GM18520 (cell line): ENCODE measurements around the gene SLC15A3.

Experiments used
- ATAC-seq: cut with Tn5 transposase; IDR thresholded peaks from one replicate; pipeline ENCODE4 v1.9.1; 2021; ENCODE audit not compliant: unreplicated experiment

Gene SLC15A3

DNA sequence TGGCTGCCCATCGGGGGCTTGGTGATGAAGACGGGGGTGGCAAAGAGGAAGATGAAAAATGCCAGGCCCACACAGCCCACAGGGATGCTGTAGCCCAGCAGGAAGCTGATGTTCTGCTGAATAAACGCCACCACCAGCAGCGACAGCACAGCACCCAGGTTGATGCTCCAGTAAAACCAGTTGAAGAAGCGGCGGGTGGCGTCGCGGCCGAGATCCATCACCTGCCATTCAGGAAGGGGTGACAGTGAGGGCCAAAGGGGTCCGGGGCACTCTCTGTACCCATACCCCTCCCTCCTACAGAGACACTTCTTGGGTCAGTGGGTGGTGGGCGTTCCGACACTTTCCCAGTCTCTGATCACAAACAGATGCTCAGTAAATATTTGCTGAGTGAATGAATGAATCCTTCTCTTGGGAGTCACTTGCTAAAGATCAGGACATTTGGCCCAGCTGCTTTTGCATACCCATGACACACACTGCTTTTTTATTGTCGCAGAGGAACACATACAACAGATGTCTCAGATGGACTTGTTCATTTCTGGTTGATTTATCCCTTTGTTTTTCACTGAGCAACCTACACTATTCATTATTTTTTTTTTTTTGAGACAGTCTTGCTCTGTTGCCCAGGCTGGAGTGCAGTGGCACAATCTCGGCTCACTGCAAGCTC, 5.2 kb downstream of the SLC15A3 start:
- ATAC-seq: no peak

GRCh38 chr11:60945295-60945667, 6.7 kb downstream of the SLC15A3 start:
- no peak for ATAC-seq

DNA sequence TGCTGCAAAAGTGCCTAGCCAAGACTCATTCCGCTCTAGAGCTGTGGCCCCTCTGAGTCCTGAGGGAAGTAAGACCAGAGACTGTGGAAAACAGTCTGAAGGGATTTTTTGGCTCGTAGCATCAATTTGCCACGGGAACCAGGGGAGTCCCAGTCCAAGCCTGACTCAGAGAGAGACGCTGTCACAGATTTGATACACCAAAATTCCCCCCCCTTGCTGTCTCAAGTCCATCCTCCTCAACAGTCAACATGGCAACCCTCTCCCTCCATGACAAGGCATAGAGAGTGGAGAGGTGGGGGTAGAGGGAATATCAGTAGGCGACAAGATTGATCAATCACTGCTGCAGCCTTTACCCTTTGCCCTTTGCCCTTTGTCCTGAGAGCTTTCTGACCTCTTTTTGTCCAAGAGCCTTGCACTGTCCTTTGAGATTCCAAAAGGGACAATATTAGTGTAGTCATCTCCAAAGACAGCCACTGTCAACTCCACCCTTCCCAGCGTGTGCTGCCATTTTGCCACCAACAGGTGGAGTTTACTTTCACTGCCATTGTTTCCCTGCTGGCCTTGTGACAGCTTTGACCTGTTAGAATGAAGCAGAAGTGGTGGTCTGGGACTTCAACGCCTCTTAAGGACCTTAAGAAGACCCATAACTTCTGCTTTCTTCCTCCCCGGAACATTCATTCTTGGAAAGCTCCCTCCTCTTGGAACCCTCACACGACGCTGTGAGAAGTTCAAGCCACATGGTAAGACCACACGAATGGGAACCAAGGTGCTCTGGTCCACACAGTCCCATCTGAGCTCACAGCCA, 7.3 kb downstream of the SLC15A3 start:
- no peak for ATAC-seq

DNA sequence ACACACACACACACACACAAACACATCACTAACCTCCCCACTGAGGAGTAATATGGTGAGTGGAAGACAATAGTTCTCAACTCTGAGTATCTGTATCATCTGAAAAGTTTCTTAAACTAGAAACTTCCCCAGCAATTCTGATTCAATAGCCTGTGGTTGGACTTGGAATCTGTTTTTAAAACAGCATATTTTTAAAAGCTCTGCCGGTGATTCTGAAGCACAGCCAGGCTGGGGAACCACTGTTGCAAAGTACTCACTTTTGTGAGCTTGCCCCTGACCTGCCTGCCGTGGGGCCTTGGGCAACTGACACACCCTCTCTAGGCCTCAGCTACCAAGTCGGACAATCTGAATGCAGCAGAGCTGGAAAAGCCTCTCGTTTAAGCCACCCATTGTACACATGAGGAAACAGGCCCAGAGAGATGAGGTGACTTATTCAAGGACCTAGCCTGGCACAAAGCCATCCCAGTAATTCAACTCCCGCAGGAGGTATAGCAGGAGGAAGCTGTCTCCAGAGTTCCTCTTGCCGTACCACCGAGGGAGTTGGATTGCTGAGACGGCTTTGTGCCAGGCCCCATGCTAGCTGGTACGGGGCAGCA, 8.9 kb downstream of the SLC15A3 start:
- ATAC-seq: no peak

- ATAC-seq: no peak
These were observed 9.8 kb downstream of the SLC15A3 start for GRCh38 chr11:60942219-60942618.

- no peak for ATAC-seq
These were observed 10.4 kb downstream of the SLC15A3 start for GRCh38 chr11:60941371-60942119.

DNA sequence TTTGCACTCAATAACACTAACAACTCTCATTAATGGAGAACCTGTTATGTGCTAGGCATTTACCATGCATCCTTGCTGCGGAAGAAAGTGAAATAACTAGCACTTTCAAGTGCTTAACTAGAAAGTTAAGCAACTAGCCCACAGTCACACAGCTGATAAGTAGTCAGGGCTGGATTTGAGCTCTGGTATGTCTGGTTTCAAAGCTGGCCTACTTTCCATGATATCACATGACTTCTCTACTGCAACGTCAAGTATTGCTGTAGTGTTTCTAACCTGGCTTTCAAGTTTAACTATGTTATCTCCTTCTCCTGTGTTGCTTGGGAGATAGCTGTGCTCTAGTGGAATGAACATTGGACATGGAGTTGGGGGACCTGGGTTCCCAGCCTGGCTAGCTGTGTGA, 12.1 kb downstream of the SLC15A3 start:
- no peak for ATAC-seq

DNA sequence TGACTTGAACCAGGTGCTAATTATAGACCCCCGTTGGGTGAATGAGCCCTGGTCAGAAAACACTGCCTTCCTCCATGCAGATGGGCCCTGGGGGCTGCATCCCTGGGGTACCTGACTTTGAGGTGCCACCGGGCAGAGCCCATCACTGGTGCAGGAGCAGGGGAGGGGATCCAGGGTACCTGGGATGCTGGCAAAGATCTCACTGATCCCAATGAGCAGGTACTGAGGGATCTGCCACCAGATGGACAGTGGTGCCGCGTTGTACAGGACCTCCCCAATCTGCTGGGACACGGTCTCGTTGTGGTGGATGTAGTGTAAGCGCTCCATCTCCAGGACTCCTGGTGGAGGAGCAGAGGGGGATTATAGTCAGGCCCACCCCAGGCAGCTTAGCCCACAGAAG, 12.7 kb downstream of the SLC15A3 start:
- ATAC-seq: no peak

GRCh38 chr11:60938500-60938899, 13.5 kb downstream of the SLC15A3 start:
- ATAC-seq: no peak

DNA sequence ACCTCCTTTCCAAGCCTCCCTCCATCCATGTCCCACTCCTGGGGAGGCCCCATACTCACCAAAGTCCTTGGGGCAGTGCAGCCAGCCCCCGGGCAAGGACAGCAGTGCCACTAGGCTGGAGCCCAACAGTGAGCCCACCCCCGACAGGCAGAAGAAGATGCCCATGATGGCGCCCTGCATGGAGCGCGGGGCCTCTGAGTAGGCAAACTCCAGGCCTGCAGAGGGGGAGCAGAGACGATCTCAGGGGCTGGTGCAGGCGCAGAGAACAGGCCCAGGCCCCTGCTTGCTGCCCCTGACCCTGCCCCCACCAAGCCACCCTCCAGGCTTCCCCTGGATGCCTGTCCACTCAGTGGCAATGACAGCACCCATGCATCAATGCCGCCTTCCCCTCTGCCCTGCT, 14.2 kb downstream of the SLC15A3 start:
- ATAC-seq: no peak

DNA sequence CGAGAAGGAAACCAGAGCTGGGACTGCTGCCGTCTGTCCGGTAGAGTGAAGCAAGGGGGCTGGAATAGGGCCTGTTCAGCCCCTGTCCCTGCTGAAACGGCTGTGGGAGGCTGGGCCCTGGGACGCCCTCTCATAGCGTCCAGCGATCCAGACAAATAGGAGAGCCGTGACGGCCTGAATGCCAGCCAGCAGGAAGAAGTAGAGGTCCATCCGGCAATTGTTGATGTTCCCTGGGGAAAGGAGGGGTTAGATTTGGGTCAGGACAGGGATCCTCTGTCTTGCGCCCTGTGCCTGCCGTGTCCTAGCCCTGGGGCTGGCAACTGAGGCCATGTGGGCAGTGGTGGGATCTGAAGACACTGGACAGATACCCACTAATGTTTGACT, 14.8 kb downstream of the SLC15A3 start:
- ATAC-seq: no peak

DNA sequence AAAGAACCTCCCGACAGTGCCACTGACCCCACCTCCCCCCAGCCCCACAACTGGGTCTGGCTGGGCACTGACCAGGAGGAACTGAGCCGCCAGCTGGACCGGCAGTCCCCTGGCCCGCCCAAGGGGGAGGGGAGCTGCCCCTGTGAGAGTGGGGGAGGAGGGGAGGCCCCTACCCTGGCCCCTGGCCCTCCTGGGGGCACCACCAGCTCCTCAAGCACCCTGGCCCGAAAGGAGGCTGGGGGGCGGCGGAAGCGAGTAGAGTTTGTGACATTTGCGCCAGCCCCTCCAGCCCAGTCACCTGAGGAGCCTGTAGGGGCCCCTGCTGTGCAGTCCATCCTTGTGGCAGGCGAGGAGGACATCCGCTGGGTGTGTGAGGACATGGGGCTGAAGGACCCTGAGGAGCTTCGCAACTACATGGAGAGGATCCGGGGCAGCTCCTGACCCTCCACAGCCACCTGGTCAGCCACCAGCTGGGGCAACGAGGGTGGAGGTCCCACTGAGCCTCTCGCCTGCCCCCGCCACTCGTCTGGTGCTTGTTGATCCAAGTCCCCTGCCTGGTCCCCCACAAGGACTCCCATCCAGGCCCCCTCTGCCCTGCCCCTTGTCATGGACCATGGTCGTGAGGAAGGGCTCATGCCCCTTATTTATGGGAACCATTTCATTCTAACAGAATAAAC, 15.4 kb downstream of the SLC15A3 start:
- ATAC-seq: no peak

GRCh38 chr11:60935676-60936442, 16.1 kb downstream of the SLC15A3 start:
- ATAC-seq: no peak

GRCh38 chr11:60934790-60935605, 17.0 kb downstream of the SLC15A3 start:
- no peak for ATAC-seq

DNA sequence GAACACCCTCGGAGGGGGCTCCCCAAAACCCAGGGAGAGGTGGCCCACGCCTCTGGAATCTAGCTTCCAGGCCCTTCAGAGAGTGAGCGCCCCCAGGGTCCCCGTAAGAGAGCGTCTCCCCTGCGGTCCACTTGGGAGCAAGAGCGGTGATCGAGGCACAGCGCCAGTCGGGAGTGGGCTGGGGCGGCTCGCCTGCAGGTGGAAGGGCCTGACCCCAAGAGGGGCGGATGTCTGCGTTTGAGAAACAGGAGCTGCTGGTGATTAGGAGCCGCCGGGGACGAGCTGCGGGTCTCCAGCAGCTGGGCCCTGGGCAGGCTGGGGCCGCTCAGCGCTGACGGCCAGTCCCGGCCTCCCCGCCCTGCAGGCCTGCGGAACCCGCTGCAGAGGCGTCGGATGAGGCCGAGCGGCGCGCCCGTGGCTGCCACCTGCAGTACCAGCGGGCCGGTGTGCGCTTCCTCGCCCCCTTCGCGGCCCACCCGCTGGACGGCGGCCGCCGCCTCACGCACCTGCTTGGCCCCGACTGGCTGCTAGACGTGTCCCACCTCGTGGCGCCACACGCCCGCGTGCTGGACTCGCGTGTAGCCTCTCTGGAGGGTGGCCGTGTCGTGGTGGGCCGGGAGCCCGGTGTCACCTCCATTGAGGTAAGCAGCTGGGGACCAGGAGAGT, 17.7 kb downstream of the SLC15A3 start:
- ATAC-seq: no peak

DNA sequence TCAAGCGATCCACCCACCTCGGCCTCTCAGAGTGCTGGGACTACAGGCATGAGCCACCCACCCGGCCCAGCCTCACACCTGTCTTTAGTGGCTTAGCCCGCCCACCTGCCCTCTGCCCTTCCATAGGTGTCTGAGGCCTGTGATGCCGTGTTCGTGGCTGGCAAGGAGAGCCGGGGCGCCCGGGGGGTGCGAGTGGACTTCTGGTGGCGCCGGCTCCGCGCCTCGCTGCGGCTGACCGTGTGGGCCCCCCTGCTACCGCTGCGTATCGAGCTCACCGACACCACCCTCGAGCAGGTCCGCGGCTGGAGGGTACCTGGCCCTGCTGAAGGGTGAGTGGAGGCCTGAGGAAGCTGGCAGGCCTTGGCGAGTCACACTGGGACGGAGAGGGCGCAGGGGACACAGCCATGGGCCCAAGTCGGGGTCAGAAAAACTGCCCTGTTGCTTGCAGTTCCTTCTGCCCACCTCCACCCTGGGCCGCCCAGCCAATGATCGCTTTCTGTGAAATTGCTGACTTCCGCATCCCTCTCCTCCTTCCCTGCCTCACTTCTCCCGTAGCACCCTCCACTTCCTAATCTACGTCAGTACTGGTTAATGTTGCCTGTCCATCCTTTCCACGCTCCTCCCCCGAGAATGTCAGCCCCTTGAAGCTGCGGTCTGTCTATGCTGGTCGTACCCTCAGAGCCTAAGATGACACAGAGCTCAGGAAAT, 18.4 kb downstream of the SLC15A3 start:
- ATAC-seq: no peak

DNA sequence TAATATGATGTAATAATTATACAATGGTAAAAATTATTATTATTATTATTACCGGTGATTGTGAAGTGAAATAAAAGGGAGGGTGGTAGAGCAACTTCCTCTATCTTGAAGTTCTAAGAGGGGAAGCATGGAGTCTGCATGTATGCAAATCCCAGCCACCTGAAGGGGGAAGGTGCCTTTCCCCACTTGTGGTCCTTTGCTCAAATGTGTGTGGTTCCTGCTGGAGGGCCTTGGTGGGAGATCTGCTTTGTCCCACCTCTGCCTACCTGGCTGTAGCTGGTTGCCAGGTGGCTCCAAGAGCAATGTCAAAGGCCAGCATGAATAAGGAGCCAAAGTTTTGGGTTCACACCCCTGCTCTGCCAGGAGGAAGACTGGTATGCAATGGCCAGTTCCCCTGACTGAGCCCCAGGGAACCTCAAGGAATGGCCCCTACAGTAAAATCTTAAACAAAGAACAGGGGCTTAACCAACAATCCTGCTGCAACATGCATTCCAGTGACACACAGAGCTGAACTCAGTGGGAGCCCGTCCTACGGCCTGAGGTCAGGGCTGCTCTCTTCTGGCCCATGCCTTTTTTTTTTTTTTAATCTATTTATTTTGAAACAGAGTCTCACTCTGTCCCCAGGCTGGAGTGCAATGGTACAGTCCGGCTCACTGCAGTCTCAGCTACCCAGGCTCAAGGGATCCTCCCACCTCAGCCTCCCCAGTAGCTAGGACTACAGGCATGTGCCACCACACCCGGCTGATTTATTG, 19.2 kb downstream of the SLC15A3 start:
- ATAC-seq: no peak

GRCh38 chr11:60931917-60932316, 20.1 kb downstream of the SLC15A3 start:
- no peak for ATAC-seq
